Epithelial cell of proximal tubule (primary cell): ENCODE measurements around the gene KLHL40. TPM values are rescaled to one million over a fixed set of nuclear protein-coding genes. Genes with fewer than 3 reads are reported as not detected.

ENCODE experiments used
- DNase-seq: peaks from one replicate; pipeline ENCODE4 v3.0.0-alpha.2; 2011; ENCODE audit warnings: low read depth
- H3K4me3 ChIP-seq: 2 replicates; pipeline ENCODE4 v1.5.1; 2011; ENCODE audit warnings: low read depth, mild to moderate bottlenecking, low read length
- total RNA-seq: library from RNA; depleted of rRNA; stranded (reverse); fragments of >200 nt; gene quantifications from 2 replicates; pipeline ENCODE4 v1.2.3, GENCODE V29; 2015
- TF ChIP-seq, protein P1 (sequence below): conservative IDR thresholded peaks from 2 replicates; pipeline ENCODE4 v1.5.1; 2012; ENCODE audit warnings: low read depth, mild to moderate bottlenecking, low read length

Gene KLHL40
- total RNA-seq, 1 donor from 2014 or later: not detected

DNA sequence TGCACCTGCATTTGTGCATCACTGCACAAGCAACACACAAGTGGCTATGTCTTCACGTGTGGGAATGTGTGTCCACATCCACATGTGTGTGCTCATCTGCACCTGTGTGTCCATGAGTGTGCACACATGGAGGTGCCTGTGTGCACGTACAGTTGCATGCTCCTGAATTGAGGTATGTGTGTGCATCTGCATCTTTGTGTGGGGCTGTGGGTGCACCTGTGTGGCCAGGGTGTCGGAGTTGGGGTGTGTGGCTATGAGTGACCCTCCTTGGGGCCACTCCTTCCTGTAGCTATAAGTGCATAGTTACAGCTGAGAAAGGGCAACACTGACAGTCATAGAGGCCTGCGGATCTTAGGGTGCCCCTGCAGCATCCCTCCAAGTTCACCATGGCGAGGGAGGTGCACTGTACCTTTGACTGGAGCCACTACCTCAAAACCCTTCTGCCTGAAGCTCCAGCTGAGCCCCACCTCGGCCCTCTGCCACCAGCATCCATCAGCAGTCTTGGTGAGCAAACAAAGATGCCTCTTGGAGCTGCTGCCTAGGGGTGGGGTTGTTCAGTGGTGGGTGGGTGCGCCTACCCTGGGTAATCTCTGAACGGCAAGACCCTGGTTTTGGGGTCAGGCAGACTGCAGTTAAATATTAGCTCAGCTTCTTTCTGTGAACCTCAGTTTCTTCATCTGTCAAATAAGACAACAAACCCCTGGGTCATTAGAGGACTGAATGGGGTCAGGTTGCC lies 22.5 kb downstream of the KLHL40 start:
- TF ChIP-seq, protein P1, sequence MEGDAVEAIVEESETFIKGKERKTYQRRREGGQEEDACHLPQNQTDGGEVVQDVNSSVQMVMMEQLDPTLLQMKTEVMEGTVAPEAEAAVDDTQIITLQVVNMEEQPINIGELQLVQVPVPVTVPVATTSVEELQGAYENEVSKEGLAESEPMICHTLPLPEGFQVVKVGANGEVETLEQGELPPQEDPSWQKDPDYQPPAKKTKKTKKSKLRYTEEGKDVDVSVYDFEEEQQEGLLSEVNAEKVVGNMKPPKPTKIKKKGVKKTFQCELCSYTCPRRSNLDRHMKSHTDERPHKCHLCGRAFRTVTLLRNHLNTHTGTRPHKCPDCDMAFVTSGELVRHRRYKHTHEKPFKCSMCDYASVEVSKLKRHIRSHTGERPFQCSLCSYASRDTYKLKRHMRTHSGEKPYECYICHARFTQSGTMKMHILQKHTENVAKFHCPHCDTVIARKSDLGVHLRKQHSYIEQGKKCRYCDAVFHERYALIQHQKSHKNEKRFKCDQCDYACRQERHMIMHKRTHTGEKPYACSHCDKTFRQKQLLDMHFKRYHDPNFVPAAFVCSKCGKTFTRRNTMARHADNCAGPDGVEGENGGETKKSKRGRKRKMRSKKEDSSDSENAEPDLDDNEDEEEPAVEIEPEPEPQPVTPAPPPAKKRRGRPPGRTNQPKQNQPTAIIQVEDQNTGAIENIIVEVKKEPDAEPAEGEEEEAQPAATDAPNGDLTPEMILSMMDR: no peak
- no peak for DNase-seq

DNA sequence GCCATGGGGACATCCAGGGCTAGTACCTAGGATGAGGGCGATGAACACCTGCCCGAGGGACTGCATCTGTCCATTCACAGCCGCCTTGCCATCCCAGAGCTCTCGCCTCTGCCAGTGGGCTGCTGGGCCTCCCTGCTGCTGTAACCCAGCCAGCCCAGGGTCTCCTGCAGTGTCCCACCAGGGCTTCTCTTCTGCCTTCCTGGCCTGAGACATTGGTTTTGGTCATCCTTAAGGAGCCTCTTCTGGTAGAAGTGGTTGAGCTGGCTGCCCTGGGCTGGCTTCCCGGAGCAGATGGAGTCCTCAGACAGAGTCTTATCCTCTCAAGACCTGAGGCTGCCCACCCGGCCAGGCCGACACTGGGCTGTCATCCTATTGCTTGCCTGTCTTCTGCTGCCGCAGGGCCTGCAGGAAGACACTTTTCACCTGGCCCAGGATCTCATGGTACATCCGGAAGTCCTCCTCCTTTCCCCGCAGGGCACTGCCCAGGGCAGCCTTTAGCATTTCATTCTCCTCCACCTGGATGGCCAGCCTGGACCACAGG lies 23.3 kb downstream of the KLHL40 start:
- no peak overlapping the region for H3K4me3 ChIP-seq
- DNase-seq: no peak
- TF ChIP-seq, protein P1: no peak

More for the DNA sequence above, 22.5 kb downstream of the KLHL40 start:
- H3K4me3 ChIP-seq: no peak overlapping the region

DNA sequence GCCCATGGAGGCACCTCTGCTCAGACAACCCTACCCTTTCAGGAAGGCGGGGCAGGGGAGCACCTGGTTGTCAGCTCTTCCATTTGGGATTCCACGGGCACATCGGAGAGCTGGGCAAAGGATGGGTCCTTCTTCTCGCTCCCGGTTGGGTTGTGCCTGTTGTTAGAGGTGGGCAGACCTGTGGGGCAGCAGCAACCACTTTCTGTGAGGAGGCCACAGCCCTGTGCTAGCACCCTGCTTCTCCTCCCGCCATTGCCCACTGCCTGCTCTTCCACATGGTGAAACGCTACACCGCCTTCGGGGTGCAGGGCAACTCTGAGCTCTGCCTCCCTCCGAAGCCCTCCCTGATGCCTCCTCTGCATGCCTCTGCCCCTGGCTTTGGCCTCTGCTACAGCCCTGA lies 24.3 kb downstream of the KLHL40 start:
- TF ChIP-seq, protein P1: no peak
- no peak overlapping the region for H3K4me3 ChIP-seq
- no peak for DNase-seq

DNA sequence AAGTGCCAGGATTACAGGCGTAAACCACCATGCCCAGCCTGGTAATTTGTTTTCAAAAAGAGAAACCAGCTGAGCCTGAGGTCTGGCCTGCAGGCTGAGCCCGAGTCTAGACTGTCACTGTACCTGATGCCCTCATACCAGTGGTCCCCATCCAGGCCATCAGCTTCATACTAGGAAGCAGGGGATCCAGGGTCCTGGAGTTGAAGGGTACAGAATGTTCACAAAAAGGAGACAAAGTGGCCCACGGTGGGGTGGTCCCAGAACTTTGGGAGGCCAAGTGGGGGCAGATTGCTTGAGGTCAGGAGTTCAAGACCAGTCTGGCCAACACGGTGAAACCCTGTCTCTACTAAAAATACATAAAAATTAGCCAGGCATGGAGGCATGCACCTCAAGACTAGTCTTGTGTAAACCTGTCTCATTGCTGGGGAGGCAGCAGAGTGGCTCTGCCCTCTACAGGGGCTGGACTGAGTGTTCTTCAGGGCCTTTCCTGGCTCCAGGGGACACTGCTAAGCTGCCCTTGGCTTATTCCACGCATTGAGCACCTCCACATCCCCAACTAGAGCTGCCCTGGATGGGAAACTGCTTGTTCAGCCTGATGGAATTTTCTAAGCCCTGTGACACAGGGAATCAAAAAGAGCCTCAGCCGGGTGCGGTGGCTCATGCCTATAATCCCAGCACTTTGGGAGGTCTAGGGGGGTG lies 25.1 kb downstream of the KLHL40 start:
- no peak overlapping the region for H3K4me3 ChIP-seq
- no peak for DNase-seq
- TF ChIP-seq, protein P1: no peak

DNA sequence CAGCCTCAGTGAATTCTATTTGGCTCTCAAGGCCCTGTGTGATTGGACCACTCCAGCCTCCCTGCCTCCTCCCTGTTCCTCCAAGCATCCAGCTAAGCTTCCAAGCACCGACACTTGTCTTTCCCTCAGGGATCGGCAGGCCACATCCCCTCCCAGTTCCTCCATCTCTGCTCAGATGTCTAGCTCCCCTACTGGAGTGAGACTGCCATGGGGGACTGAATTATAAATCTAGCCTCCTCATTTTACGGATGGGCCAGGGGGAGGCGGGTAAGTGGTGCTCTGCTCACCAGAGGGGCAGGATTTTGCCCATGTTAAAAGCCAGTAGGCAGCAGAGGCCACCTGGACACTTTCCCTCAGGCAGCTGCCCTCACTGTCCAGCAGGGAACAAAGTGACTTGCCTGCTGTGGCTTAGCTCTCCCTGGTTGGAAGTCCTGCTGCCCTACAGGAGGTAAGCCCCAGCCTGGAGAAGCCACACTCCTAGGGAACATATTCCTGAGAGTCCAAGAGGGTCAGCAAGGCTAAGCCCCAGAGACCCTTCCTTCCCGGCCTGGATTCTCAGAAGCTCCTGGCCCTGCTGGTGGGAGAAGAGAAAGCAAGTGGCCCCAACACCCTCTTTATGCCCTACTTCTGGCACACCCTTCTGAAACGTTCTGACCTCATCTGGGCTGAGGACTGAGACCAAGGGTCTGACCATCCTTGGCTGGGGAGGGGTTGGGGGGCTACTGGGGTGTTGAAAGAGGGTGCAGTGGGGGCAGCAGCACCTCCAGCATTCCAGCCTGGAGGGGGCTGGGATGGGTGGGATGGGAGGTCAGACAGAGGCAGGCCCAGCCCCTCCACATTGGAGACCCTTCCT lies 26.4 kb downstream of the KLHL40 start:
- TF ChIP-seq, protein P1: no peak
- no peak overlapping the region for H3K4me3 ChIP-seq
- no peak for DNase-seq

DNA sequence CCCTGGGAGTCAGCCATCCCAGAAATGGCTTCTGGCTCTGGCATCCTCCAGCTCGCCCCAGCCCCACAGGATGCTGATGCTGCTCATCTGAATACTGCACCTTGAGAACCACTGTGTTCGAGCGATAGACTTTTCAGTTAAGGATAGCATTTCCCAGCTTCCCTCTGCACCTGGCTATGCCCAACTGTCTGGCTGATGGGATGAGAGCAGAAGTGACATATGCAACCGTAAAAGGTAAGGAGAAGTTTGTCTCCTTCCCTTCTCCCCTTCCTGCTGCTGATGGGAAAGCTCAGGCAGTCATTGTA lies 27.0 kb downstream of the KLHL40 start:
- H3K4me3 ChIP-seq: no peak overlapping the region
- TF ChIP-seq, protein P1: no peak
- no peak for DNase-seq
